Ishikawa (cell line): ENCODE results near the gene ABCC5.

Source experiments
- CREB1 ChIP-seq: IDR thresholded peaks from 2 replicates; pipeline ENCODE4 v1.6.1; 2012; ENCODE audit warnings: low read depth
- EP300 ChIP-seq: IDR thresholded peaks from 2 replicates; pipeline ENCODE4 v1.6.1; 2012; ENCODE audit warnings: borderline replicate concordance
- RAD21 ChIP-seq: IDR thresholded peaks from 2 replicates; pipeline ENCODE4 v1.6.1; 2012; ENCODE audit warnings: low read depth
- TAF1 ChIP-seq: IDR thresholded peaks from 2 replicates; pipeline ENCODE4 v1.6.1; 2012; ENCODE audit warnings: low read depth, mild to moderate bottlenecking
- TEAD4 ChIP-seq: IDR thresholded peaks from 2 replicates; pipeline ENCODE4 v1.6.1; 2012
- YY1 ChIP-seq: IDR thresholded peaks from 2 replicates; pipeline ENCODE4 v1.6.1; 2012; ENCODE audit warnings: low read depth
- ZBTB7A ChIP-seq: IDR thresholded peaks from 2 replicates; pipeline ENCODE4 v1.6.1; 2012; ENCODE audit warnings: low read depth
- TF ChIP-seq, protein P1 (sequence below): IDR thresholded peaks from 2 replicates; pipeline ENCODE4 v1.6.1; 2012; ENCODE audit warnings: low read depth, mild to moderate bottlenecking
- TF ChIP-seq, protein P2 (sequence below): IDR thresholded peaks from 2 replicates; pipeline ENCODE4 v1.6.1; 2012

GRCh38 chr3:183907911-183908331 lies 109.8 kb downstream of the ABCC5 start:
- TF ChIP-seq TAF1 (no peak), YY1 (no peak), TEAD4 (no peak), CREB1 (no peak), EP300 (no peak), RAD21 (no peak), ZBTB7A (no peak)
- TF ChIP-seq, protein P1, sequence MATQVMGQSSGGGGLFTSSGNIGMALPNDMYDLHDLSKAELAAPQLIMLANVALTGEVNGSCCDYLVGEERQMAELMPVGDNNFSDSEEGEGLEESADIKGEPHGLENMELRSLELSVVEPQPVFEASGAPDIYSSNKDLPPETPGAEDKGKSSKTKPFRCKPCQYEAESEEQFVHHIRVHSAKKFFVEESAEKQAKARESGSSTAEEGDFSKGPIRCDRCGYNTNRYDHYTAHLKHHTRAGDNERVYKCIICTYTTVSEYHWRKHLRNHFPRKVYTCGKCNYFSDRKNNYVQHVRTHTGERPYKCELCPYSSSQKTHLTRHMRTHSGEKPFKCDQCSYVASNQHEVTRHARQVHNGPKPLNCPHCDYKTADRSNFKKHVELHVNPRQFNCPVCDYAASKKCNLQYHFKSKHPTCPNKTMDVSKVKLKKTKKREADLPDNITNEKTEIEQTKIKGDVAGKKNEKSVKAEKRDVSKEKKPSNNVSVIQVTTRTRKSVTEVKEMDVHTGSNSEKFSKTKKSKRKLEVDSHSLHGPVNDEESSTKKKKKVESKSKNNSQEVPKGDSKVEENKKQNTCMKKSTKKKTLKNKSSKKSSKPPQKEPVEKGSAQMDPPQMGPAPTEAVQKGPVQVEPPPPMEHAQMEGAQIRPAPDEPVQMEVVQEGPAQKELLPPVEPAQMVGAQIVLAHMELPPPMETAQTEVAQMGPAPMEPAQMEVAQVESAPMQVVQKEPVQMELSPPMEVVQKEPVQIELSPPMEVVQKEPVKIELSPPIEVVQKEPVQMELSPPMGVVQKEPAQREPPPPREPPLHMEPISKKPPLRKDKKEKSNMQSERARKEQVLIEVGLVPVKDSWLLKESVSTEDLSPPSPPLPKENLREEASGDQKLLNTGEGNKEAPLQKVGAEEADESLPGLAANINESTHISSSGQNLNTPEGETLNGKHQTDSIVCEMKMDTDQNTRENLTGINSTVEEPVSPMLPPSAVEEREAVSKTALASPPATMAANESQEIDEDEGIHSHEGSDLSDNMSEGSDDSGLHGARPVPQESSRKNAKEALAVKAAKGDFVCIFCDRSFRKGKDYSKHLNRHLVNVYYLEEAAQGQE: no peak
- TF ChIP-seq, protein P2, sequence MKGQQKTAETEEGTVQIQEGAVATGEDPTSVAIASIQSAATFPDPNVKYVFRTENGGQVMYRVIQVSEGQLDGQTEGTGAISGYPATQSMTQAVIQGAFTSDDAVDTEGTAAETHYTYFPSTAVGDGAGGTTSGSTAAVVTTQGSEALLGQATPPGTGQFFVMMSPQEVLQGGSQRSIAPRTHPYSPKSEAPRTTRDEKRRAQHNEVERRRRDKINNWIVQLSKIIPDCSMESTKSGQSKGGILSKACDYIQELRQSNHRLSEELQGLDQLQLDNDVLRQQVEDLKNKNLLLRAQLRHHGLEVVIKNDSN: no peak
